OCI-LY7 (cell line): ENCODE measurements around the gene PHACTR3.

ENCODE experiments used
- CTCF ChIP-seq: fragments of 200-600 bp; sonication (generic); conservative IDR thresholded peaks from 2 replicates; pipeline ENCODE4 v1.5.1; 2014; ENCODE audit warnings: mild to moderate bottlenecking, antibody characterized with exemption, low read length, moderate library complexity, mixed read lengths
- EZH2phosphoT487 ChIP-seq: fragments of 200-600 bp; sonication (generic); IDR thresholded peaks from 2 replicates; pipeline ENCODE4 v1.6.1; 2018; ENCODE audit warnings: low read depth, borderline replicate concordance, mild to moderate bottlenecking, mixed run types, antibody characterized with exemption, low read length, moderate library complexity, mixed read lengths

- TF ChIP-seq CTCF: no peak
- TF ChIP-seq EZH2phosphoT487: no peak
These were observed 216.9 kb downstream of the PHACTR3 start for GRCh38 chr20:59821201-59821600.
